Stimulated activated CD4-positive, alpha-beta T cell treated with anti-CD3 and anti-CD28 coated beads, Interleukin-4, amount 100 ng/mL, for 4 hours (primary cell): ENCODE data around the gene FTCD.
"Not testable (repeated sequence)": the region's sequence is repeated elsewhere in the genome, so short reads cannot be mapped to it uniquely, and the experiment has no call there.

Source experiments
- DNase-seq, 2 experiments: peaks; one replicate each; pipeline ENCODE4 v3.0.0-alpha.2; 2020

Gene FTCD

GRCh38 chr21:46107376-46107775 lies 48.0 kb downstream of the FTCD start:
- DNase-seq, result not testable (repeated sequence)

GRCh38 chr21:46104104-46104503 lies 51.3 kb downstream of the FTCD start:
- DNase-seq, result no peak

GRCh38 chr21:46100906-46101305 lies 54.5 kb downstream of the FTCD start:
- no peak for DNase-seq

GRCh38 chr21:46100426-46100825 lies 55.0 kb downstream of the FTCD start:
- DNase-seq, result no peak

- no peak for DNase-seq
Observed at GRCh38 chr21:46100020-46100419, 55.4 kb downstream of the FTCD start.

- no peak for DNase-seq
Observed at GRCh38 chr21:46099476-46099875, 55.9 kb downstream of the FTCD start.

GRCh38 chr21:46098303-46099141 lies 56.9 kb downstream of the FTCD start:
- no peak for DNase-seq

GRCh38 chr21:46097336-46098293 lies 57.8 kb downstream of the FTCD start, which contains the start of gene COL6A2:
COL6A2 (plus strand) TSS chr21:46098112.
- peak; percentile 38 to 64 for DNase-seq

GRCh38 chr21:46096596-46097335 lies 58.6 kb downstream of the FTCD start:
- no peak for DNase-seq

GRCh38 chr21:46095814-46096595 lies 59.4 kb downstream of the FTCD start:
- DNase-seq, result no peak

GRCh38 chr21:46095083-46095719 lies 60.2 kb downstream of the FTCD start:
- no peak for DNase-seq

- DNase-seq, result no peak
Observed at GRCh38 chr21:46094401-46095082, 60.8 kb downstream of the FTCD start.

- DNase-seq, result no peak
Observed at GRCh38 chr21:46093668-46094400, 61.5 kb downstream of the FTCD start.

GRCh38 chr21:46092811-46093667 lies 62.3 kb downstream of the FTCD start:
- DNase-seq, result no peak

GRCh38 chr21:46092026-46092764 lies 63.2 kb downstream of the FTCD start:
- no peak for DNase-seq

- DNase-seq, result no peak
Observed at GRCh38 chr21:46091631-46092025, 63.8 kb downstream of the FTCD start.

- no peak for DNase-seq
Observed at GRCh38 chr21:46091118-46091517, 64.3 kb downstream of the FTCD start.

- no peak for DNase-seq
Observed at GRCh38 chr21:46089285-46089684, 66.1 kb downstream of the FTCD start.
